H1 (cell line): ENCODE results near the gene JMJD7. TPM values are rescaled to one million over a fixed set of nuclear protein-coding genes. Genes with fewer than 3 reads are reported as not detected.

ENCODE experiments used
- CTCF ChIA-PET: fragments of 300-600 bp; sonication (Branson Sonifier 250); formaldehyde crosslinking; loops from one replicate; lab custom pipeline; 2021; ENCODE audit not compliant: partially characterized antibody; lab: Charles Lee
- POLR2A ChIA-PET: fragments of 300-600 bp; sonication (Branson Sonifier 250); formaldehyde crosslinking; loops from one replicate; lab custom pipeline; 2021; ENCODE audit warnings: inconsistent platforms; ENCODE audit not compliant: partially characterized antibody; lab: Charles Lee
- DNase-seq, 2 experiments: peaks; one replicate each; pipeline versions ENCODE4 v3.0.0 to v3.0.0-alpha.2; 2010 to 2022; ENCODE audit warnings: low spot score in 2 of 2, low read depth in 1 of 2, mixed read lengths in 1 of 2
- FAIRE-seq: peaks from 2 replicates; lab custom pipeline; 2011; peaks lifted over from hg19 to GRCh38; lab: Jason Lieb, UNC
- H2AFZ ChIP-seq: 2 replicates; pipeline ENCODE4 v1.8.1; 2012; ENCODE audit warnings: low read length, inconsistent platforms
- H2AK5ac ChIP-seq: 2 replicates; pipeline ENCODE4 v1.6.1; 2013; ENCODE audit warnings: low read depth, low read length
- H2BK120ac ChIP-seq: replicated peaks from 2 replicates; pipeline ENCODE3; 2013; ENCODE audit warnings: low read depth, low read length, inconsistent platforms
- H2BK12ac ChIP-seq: 2 replicates; pipeline ENCODE4 v1.6.1; 2013; ENCODE audit warnings: low read depth, low read length
- H2BK15ac ChIP-seq: 2 replicates; pipeline ENCODE4 v1.6.1; 2013; ENCODE audit warnings: low read length
- H2BK20ac ChIP-seq: 2 replicates; pipeline ENCODE4 v1.6.1; 2013; ENCODE audit warnings: low read length
- H2BK5ac ChIP-seq: 2 replicates; pipeline ENCODE4 v1.6.1; 2013; ENCODE audit warnings: low read depth, low read length
- H3K14ac ChIP-seq: 2 replicates; pipeline ENCODE4 v1.6.1; 2013; ENCODE audit warnings: inconsistent platforms; ENCODE audit not compliant: insufficient read length
- H3K18ac ChIP-seq: 2 replicates; pipeline ENCODE4 v1.6.1; 2013; ENCODE audit warnings: low read length; ENCODE audit errors: extremely low read depth
- H3K23ac ChIP-seq: 2 replicates; pipeline ENCODE4 v1.6.1; 2013; ENCODE audit warnings: inconsistent platforms; ENCODE audit not compliant: insufficient read length
- H3K23me2 ChIP-seq: 2 replicates; pipeline ENCODE4 v1.6.1; 2013; ENCODE audit warnings: low read depth, low read length
- H3K27ac ChIP-seq: 2 replicates; pipeline ENCODE4 v1.6.1; 2011; ENCODE audit warnings: low read depth, low read length, inconsistent platforms
- H3K27me3 ChIP-seq, 4 experiments: replicated peaks in 1 of 4; 1 replicate in 1 of 4; 2 replicates in 3 of 4; pipeline versions ENCODE4 v1.6.1 to v1.8.1; 2011 to 2013; ENCODE audit warnings: low read length in 3 of 4, mild to moderate bottlenecking in 3 of 4, inconsistent platforms in 2 of 4, mixed read lengths in 2 of 4, moderate library complexity in 1 of 4; ENCODE audit not compliant: control insufficient read depth in 3 of 4, insufficient read depth in 3 of 4; ENCODE audit errors: extremely low read depth in 1 of 4
- H3K36me3 ChIP-seq, 4 experiments: 2 replicates each; pipeline versions ENCODE4 v1.6.1 to v1.8.1; 2011 to 2013; ENCODE audit warnings: mild to moderate bottlenecking in 4 of 4, low read length in 3 of 4, moderate library complexity in 2 of 4, control low read depth in 1 of 4, inconsistent platforms in 1 of 4; ENCODE audit not compliant: insufficient read depth in 4 of 4, control insufficient read depth in 2 of 4
- H3K4ac ChIP-seq: replicated peaks from 2 replicates; pipeline ENCODE3; 2013; ENCODE audit warnings: low read length, low read depth, mixed read lengths, inconsistent platforms; ENCODE audit not compliant: insufficient read length
- H3K4me1 ChIP-seq, 4 experiments: replicated peaks in 1 of 4; 1 replicate in 1 of 4; 2 replicates in 3 of 4; pipeline versions ENCODE4 v1.6.1 to v1.8.1; 2011 to 2013; ENCODE audit warnings: low read length in 3 of 4, inconsistent platforms in 2 of 4, mixed read lengths in 1 of 4; ENCODE audit not compliant: insufficient read depth in 4 of 4, control insufficient read depth in 3 of 4
- H3K4me2 ChIP-seq, 2 experiments: 2 replicates each; pipeline versions ENCODE4 v1.6.1 to v1.8.1; 2011 to 2013; ENCODE audit warnings: low read depth in 2 of 2, low read length in 2 of 2, control low read depth in 1 of 2, inconsistent platforms in 1 of 2, mild to moderate bottlenecking in 1 of 2; ENCODE audit not compliant: insufficient read depth in 1 of 2
- H3K4me3 ChIP-seq, 4 experiments: fragments of 200-600, 300-600 bp in 1 of 4; sonication (generic), shearing (Covaris generic), sonication (Bioruptor Twin) in 1 of 4; 2 replicates each; pipeline versions ENCODE4 v1.5.1 to v1.8.1; 2011 to 2016; ENCODE audit warnings: low read length in 4 of 4, low read depth in 3 of 4, control low read depth in 2 of 4, inconsistent platforms in 2 of 4, mild to moderate bottlenecking in 2 of 4, mixed read lengths in 1 of 4, moderate library complexity in 1 of 4; ENCODE audit not compliant: insufficient read depth in 2 of 4; ENCODE audit errors: extremely low read depth in 1 of 4
- H3K56ac ChIP-seq: replicated peaks from 2 replicates; pipeline ENCODE3; 2013; ENCODE audit warnings: low read depth, mild to moderate bottlenecking, mixed read lengths, low read length, inconsistent platforms; ENCODE audit not compliant: insufficient read length
- H3K79me1 ChIP-seq: 2 replicates; pipeline ENCODE4 v1.6.1; 2013; ENCODE audit warnings: low read depth, low read length, control low read depth
- H3K79me2 ChIP-seq, 2 experiments: 2 replicates each; pipeline versions ENCODE4 v1.6.1 to v1.8.1; 2012 to 2013; ENCODE audit warnings: low read length in 2 of 2, mild to moderate bottlenecking in 2 of 2, inconsistent platforms in 1 of 2; ENCODE audit not compliant: insufficient read depth in 2 of 2, control insufficient read depth in 1 of 2
- H3K9ac ChIP-seq, 4 experiments: replicated peaks in 1 of 4; 1 replicate in 1 of 4; 2 replicates in 3 of 4; pipeline versions ENCODE4 v1.6.1 to v1.8.1; 2011 to 2013; ENCODE audit warnings: low read depth in 3 of 4, low read length in 3 of 4, control low read depth in 2 of 4, mild to moderate bottlenecking in 2 of 4, moderate library complexity in 2 of 4, inconsistent platforms in 1 of 4; ENCODE audit errors: extremely low read depth in 1 of 4
- H3K9me3 ChIP-seq, 2 experiments: 2 replicates each; pipeline versions ENCODE4 v1.6.1 to v1.8.1; 2012 to 2013; ENCODE audit warnings: mild to moderate bottlenecking in 2 of 2, moderate library complexity in 2 of 2, control low read depth in 1 of 2, inconsistent platforms in 1 of 2, low read depth in 1 of 2, low read length in 1 of 2, mixed read lengths in 1 of 2; ENCODE audit not compliant: insufficient read depth in 2 of 2
- H4K20me1 ChIP-seq, 2 experiments: replicated peaks in 1 of 2; 2 replicates each; pipeline versions ENCODE3 to v1.8.1; 2011 to 2013; ENCODE audit warnings: inconsistent platforms in 2 of 2, low read length in 2 of 2, mild to moderate bottlenecking in 1 of 2; ENCODE audit not compliant: insufficient read depth in 2 of 2, control insufficient read depth in 1 of 2
- H4K5ac ChIP-seq: 2 replicates; pipeline ENCODE4 v1.6.1; 2013; ENCODE audit warnings: low read length, low read depth, mixed read lengths, inconsistent platforms; ENCODE audit not compliant: insufficient read length
- H4K8ac ChIP-seq: 2 replicates; pipeline ENCODE4 v1.8.0; 2013; ENCODE audit warnings: mild to moderate bottlenecking, moderate library complexity, low read length, inconsistent platforms; ENCODE audit not compliant: insufficient read depth; ENCODE audit errors: extremely low read depth
- H4K91ac ChIP-seq: replicated peaks from 2 replicates; pipeline ENCODE3; 2013; ENCODE audit warnings: low read length, mixed read lengths, inconsistent platforms; ENCODE audit not compliant: insufficient read length
- RBBP5 ChIP-seq: IDR thresholded peaks from 2 replicates; pipeline ENCODE4 v1.7.1; 2012; ENCODE audit warnings: low read depth, mild to moderate bottlenecking, inconsistent platforms, low read length, moderate library complexity, borderline replicate concordance
- SP2 ChIP-seq: IDR thresholded peaks from 2 replicates; pipeline ENCODE4 v1.6.1; 2012; ENCODE audit warnings: mild to moderate bottlenecking, low read length, inconsistent platforms
- WGBS, 2 experiments: shearing (Covaris generic) in 1 of 2; methylation state at CpG; one replicate each; pipeline versions ENCODE4 v1.1.6 to v1.1.7; 2013 to 2015; ENCODE audit warnings: low lambda C conversion rate in 2 of 2, mixed read lengths in 2 of 2, inconsistent platforms in 1 of 2, low coverage in 1 of 2, missing lambda C conversion rate in 1 of 2; ENCODE audit not compliant: insufficient replicate concordance in 2 of 2, insufficient coverage in 1 of 2, insufficient read length in 1 of 2; ENCODE audit errors: extremely low coverage in 1 of 2, missing lambda C conversion rate in 1 of 2; 5-methylcytosine and 5-hydroxymethylcytosine counted together
- polyA plus RNA-seq, 7 experiments: library from polyadenylated mRNA; depleted of rRNA in 3 of 7; stranded (reverse) in 5 of 7; unstranded in 2 of 7; fragments of >200 nt in 5 of 7; fragments of 200-250 nt in 2 of 7; gene quantifications; 1 replicate in 5 of 7; 2 replicates in 1 of 7; 4 replicates in 1 of 7; pipeline versions ENCODE4 v1.2.1 to v1.2.3, GENCODE V29; 2011 to 2013; ENCODE audit warnings: missing spikeins in 2 of 7, mixed read lengths in 2 of 7
- total RNA-seq: library from RNA; stranded (reverse); fragmentation: NEBNext Ultra II Directional; extraction: Animal tissue kit (Norgen Biotek cat#: 25700); gene quantifications from 2 replicates; pipeline ENCODE4 v1.2.1, GENCODE V29; 2021

Gene JMJD7
- total and polyA plus RNA-seq, 2 of the 8 experiments (the other 6 are each of a cell fraction or from before 2014, with no cell fraction given) = 15.0 to 20.0 TPM

GRCh38 chr15:41822471-41822870 is 5.4 kb upstream of the JMJD7 start:
- no peaks in the 10 kb centered on the region for H3K79me2 ChIP-seq
- no peaks in the 10 kb centered on the region; a peak in 2 of 7 replicates for H3K4me1 ChIP-seq
- H3K56ac ChIP-seq = no peak overlapping the region
- peaks cover 0 to 3% (median 0%) of the 10 kb centered on the region in 4 experiments; a peak in 4 of 8 replicates for H3K36me3 ChIP-seq
- no peak overlapping the region for H3K4me2 ChIP-seq
- no peak overlapping the region for H2BK120ac ChIP-seq
- no peak overlapping the region for H2BK5ac ChIP-seq
- H3K4me3 ChIP-seq = no peak overlapping the region
- no peak overlapping the region for H2BK12ac ChIP-seq
- POLR2A ChIA-PET = interaction anchor here (1.6 to 1.7 kb wide), 2 partner anchors 48 to 49 kb away, joined by 4 to 5 read pairs; partner anchors contain the start of gene MAPKBP1
- peaks cover 3% of the 10 kb centered on the region; the same call in 1 of the 2 replicates for H3K23me2 ChIP-seq
- H2AFZ ChIP-seq = no peak overlapping the region
- H3K27ac ChIP-seq = no peak overlapping the region
- H2AK5ac ChIP-seq = no peak overlapping the region
- H3K14ac ChIP-seq = no peak overlapping the region
- H2BK20ac ChIP-seq = no peak overlapping the region
- H4K5ac ChIP-seq = no peak overlapping the region
- H3K9me3 ChIP-seq = no peaks in the 10 kb centered on the region
- CTCF ChIA-PET = interaction anchor here (0.6 to 3.5 kb wide), 9 partner anchors 11 to 125 kb away, joined by 3 to 32 read pairs (median 3); no protein-coding TSS in a partner anchor
- no peak for DNase-seq
- TF ChIP-seq SP2 = no peak
- TF ChIP-seq RBBP5 = no peak
- no peak overlapping the region for H2BK15ac ChIP-seq
- H3K79me1 ChIP-seq = no peaks in the 10 kb centered on the region
- FAIRE-seq = no peak
- no peak overlapping the region for H4K91ac ChIP-seq
- H3K18ac ChIP-seq = no peak overlapping the region
- H3K23ac ChIP-seq = no peak overlapping the region
- H3K9ac ChIP-seq = no peak overlapping the region
- H3K4ac ChIP-seq = no peak overlapping the region
- H4K8ac ChIP-seq = peak overlapping the region; percentile 17; the same call in 1 of the 2 replicates
- 97% methylated on average over 4 of the region's 6 CpGs; no CpG with 5 or more reads in 1 of the 2 experiments for WGBS, 2 experiments
- H4K20me1 ChIP-seq = peaks cover 0 to 1% of the 10 kb centered on the region in 2 experiments
- H3K27me3 ChIP-seq = peaks cover 0 to 2% (median 0%) of the 10 kb centered on the region in 4 experiments; a peak in 1 of 7 replicates
